ENCODE measurements around the gene SMIM11. TPM values are rescaled to one million over a fixed set of nuclear protein-coding genes. Genes with fewer than 3 reads are reported as not detected.
"Not testable (repeated sequence)": the region's sequence is repeated elsewhere in the genome, so short reads cannot be mapped to it uniquely, and the experiment has no call there.

The SMIM11 gene, protein sequence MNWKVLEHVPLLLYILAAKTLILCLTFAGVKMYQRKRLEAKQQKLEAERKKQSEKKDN
- total RNA-seq (ENCODE audit: low replicate concordance): 11.0 and 14.1 TPM in 2 replicates
- long read RNA-seq, transcript SMIM11A-201 (4 exons, 850 nt): major isoform, 6 of 8 reads
- long read RNA-seq, partial matches to known transcripts: 0 of 8 reads
- long read RNA-seq, other reads (novel, unspliced or antisense): 1 of 8 reads

DNA sequence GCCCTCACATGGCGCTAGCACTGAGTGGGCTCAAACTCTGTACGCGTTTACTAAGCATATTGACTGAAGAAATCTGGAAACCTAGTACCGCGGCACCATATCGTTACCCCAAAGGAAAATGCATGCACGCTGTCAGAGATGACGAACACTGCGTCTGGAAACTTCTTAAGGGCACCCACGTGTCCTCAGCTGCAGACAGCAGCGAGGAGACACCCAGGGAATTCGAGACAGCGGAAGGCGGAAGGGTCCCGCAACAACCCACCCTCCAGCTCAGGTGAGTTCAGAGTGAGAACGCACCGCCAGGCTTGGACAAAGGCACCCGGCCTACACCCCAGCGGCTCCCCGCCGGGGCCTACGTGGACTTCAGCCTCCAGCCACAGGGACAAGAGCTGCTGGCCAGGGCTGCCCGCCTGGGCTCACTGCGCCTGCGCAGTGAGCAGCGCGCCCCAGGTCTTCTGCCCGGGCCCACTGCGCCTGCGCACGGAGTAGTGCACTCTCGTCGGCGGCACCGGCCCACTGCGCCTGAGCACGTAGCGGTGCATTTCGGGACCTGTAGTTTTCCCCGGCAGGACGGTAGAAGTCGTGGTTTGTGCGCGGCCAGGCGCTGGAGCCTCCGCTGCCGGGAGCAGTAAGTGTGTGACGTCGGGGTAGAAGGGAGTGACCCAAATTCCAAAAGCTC lies at the start of gene SMIM11:
SMIM11 (plus strand) TSS at position 568 of the 679 bp plus-strand sequence. CDS start 3,998 bp downstream, outside the sequence.
- not testable (repeated sequence) for H3K27ac Mint-ChIP-seq; H3K36me3 Mint-ChIP-seq; H3K4me3 Mint-ChIP-seq; DNase-seq (ENCODE audit: extremely low spot score, unreplicated experiment); H3K9me3 Mint-ChIP-seq; H3K27me3 Mint-ChIP-seq; H3K4me1 Mint-ChIP-seq (ENCODE audit: unreplicated experiment)

DNA sequence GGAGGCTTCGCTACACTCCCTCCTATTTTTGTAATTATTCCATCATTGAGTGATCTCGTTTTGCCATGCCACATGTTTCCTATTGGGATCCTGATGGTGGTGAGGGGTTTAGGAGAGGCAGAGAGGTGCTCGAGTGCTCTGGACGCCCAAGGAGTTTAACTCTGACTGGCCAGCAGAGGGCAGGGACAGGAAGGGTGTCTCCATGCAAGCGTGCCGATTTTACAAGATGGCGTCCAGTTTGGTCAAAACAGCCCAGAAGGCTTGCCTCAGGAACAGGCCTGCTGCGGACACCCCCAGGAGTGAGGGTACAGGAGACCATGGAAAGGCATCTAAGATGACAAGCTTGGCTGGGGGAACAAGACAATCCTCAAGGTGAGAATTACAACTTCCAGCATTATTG lies 45.3 kb upstream of the SMIM11 start:
- H3K36me3 Mint-ChIP-seq: no peaks in the 10 kb centered on the region
- no peak overlapping the region for H3K4me3 Mint-ChIP-seq
- H3K4me1 Mint-ChIP-seq (ENCODE audit: unreplicated experiment): peaks cover 3% of the 10 kb centered on the region
- TF ChIP-seq, protein P1, sequence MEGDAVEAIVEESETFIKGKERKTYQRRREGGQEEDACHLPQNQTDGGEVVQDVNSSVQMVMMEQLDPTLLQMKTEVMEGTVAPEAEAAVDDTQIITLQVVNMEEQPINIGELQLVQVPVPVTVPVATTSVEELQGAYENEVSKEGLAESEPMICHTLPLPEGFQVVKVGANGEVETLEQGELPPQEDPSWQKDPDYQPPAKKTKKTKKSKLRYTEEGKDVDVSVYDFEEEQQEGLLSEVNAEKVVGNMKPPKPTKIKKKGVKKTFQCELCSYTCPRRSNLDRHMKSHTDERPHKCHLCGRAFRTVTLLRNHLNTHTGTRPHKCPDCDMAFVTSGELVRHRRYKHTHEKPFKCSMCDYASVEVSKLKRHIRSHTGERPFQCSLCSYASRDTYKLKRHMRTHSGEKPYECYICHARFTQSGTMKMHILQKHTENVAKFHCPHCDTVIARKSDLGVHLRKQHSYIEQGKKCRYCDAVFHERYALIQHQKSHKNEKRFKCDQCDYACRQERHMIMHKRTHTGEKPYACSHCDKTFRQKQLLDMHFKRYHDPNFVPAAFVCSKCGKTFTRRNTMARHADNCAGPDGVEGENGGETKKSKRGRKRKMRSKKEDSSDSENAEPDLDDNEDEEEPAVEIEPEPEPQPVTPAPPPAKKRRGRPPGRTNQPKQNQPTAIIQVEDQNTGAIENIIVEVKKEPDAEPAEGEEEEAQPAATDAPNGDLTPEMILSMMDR (conservative IDR thresholded peaks at IDR 0.05): no peak
- peaks cover 3% of the 10 kb centered on the region for H3K27me3 Mint-ChIP-seq
- no peak overlapping the region for H3K27ac Mint-ChIP-seq
- H3K9me3 Mint-ChIP-seq: peaks cover 19% of the 10 kb centered on the region
- no peak for DNase-seq (ENCODE audit: extremely low spot score, unreplicated experiment)

DNA sequence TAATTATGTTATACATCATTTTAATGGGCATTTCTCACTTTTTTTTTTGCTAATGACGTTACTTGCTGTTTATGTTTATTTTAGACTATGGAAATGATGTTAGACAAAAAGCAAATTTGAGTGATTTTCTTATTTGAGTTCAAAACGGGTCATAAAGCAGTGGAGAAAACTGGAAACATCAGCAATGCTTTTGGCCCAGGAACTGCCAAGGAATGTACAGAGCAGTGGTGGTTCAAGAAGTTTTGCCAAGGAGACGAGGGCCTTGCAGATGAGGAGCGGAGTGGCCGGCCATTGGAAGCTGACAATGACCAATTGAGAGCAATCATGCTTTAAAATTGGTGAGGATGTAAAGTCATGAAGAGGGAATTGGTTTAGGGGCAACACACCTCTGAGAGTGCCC lies 43.6 kb upstream of the SMIM11 start:
- DNase-seq (ENCODE audit: extremely low spot score, unreplicated experiment): no peak
- Mint-ChIP-seq H3K36me3 (no peaks in the 10 kb centered on the region), H3K4me1 (ENCODE audit: unreplicated experiment) (peaks cover 13% of the 10 kb centered on the region), H3K27me3 (peaks cover 3% of the 10 kb centered on the region), H3K27ac (no peak overlapping the region), H3K9me3 (peaks cover 19% of the 10 kb centered on the region), H3K4me3 (no peak overlapping the region)
- TF ChIP-seq, protein P1 (conservative IDR thresholded peaks at IDR 0.05): no peak

DNA sequence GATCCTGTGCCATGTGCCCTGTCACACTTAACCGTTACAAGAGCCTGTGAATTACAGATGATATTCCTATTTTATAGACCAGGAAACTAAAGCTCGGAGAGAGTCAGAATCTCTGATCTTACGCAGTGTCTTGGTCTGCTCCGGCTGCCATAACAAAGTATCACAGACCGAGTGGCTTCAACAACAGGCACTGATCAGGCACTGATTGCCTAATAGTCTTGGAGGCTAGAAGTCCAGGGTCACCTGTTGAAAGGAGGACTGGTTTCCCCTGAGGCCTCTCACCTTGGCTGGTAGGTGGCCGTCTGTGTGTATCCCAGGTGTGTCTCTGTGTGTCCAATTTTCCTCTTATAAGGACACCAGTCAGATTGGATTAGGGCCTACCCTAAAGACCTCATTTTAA lies 43.0 kb upstream of the SMIM11 start:
- Mint-ChIP-seq H3K36me3 (no peaks in the 10 kb centered on the region), H3K4me1 (ENCODE audit: unreplicated experiment) (peaks cover 17% of the 10 kb centered on the region), H3K9me3 (peaks cover 18% of the 10 kb centered on the region), H3K27ac (no peak overlapping the region), H3K4me3 (no peak overlapping the region), H3K27me3 (peaks cover 2% of the 10 kb centered on the region)
- TF ChIP-seq, protein P1 (conservative IDR thresholded peaks at IDR 0.05): no peak
- DNase-seq (ENCODE audit: extremely low spot score, unreplicated experiment): no peak

DNA sequence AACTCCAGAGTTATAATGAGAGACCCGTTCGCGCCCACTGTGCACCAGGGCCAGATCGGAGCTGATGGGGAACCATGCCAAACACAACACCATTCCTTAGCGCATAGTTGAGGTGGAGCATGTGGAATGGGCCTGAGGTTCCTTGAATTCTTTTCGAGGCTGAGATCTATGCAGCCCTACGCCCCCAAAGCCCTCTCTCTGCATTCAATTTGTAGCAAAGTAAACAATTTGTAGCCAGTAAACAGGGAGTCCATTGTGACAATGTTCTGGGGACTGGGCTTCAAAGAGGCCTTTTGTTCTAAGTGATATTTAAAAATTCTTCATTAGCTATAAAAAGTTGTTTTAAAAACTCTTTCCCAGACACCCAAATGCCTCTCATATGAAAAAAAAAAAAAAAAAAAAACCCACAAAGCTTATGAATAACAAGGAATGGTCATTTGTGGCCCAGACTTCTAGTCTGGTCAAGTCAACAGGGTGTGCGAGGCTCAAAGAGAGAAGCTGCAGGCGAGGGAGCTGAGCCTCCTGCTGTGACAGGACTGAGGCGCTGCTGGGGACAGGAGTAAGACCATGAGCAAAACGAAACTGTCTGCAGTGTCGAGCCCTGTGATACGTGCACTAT lies 42.1 kb upstream of the SMIM11 start:
- no peak overlapping the region for H3K27ac Mint-ChIP-seq
- DNase-seq (ENCODE audit: extremely low spot score, unreplicated experiment): no peak
- TF ChIP-seq, protein P1 (conservative IDR thresholded peaks at IDR 0.05): no peak
- no peaks in the 10 kb centered on the region for H3K27me3 Mint-ChIP-seq
- H3K36me3 Mint-ChIP-seq: no peaks in the 10 kb centered on the region
- H3K4me1 Mint-ChIP-seq (ENCODE audit: unreplicated experiment): peaks cover 17% of the 10 kb centered on the region
- no peak overlapping the region for H3K4me3 Mint-ChIP-seq
- H3K9me3 Mint-ChIP-seq: peaks cover 11% of the 10 kb centered on the region

DNA sequence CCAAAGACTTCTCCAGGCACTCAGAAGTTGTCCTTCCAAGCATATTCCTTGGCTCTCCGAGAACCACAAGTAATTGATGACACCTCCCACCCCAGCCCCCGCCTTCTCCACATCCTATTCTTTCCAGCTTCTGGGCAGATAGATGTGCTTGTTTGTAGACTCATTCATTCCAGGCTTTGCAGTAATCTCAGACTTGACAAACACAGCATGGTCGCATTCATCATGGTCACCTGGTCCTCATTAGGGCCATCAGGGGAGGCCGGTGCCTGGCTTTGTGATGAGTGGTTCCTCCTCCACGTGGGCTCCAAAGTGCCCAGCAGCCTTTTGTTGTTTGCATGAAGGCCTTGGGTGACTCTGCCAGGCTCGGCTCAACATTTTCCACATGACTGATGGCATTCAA lies 40.0 kb upstream of the SMIM11 start:
- H3K4me3 Mint-ChIP-seq: no peak overlapping the region
- DNase-seq (ENCODE audit: extremely low spot score, unreplicated experiment): no peak
- H3K27ac Mint-ChIP-seq: no peak overlapping the region
- no peaks in the 10 kb centered on the region for H3K27me3 Mint-ChIP-seq
- TF ChIP-seq, protein P1 (conservative IDR thresholded peaks at IDR 0.05): no peak
- no peaks in the 10 kb centered on the region for H3K9me3 Mint-ChIP-seq
- H3K36me3 Mint-ChIP-seq: no peaks in the 10 kb centered on the region
- peaks cover 22% of the 10 kb centered on the region for H3K4me1 Mint-ChIP-seq (ENCODE audit: unreplicated experiment)
